Activated naive CD4-positive, alpha-beta T cell treated with anti-CD3 and anti-CD28 coated beads, Interleukin-2, amount 10 ng/mL, durations not matched to agents 7 days and 5 days (primary cell): ENCODE data around the gene KCNQ2.
"Not testable (repeated sequence)": the region's sequence is repeated elsewhere in the genome, so short reads cannot be mapped to it uniquely, and the experiment has no call there.

Experiments used
- CTCF ChIA-PET: fragments of 350-600 bp; sonication (Branson Sonifier 250); formaldehyde crosslinking; loops from one replicate; lab custom pipeline; 2021; ENCODE audit warnings: antibody characterized with exemption; lab: Charles Lee
- DNase-seq: peaks from one replicate; pipeline ENCODE4 v3.0.0-alpha.2; 2020
- H3K27ac Mint-ChIP-seq: one replicate; pipeline ENCODE4 v1.8.0; 2021; ENCODE audit warnings: mild to moderate bottlenecking, moderate library complexity, mixed read lengths
- H3K27me3 Mint-ChIP-seq: one replicate; pipeline ENCODE4 v1.8.0; 2021; ENCODE audit warnings: mild to moderate bottlenecking, mixed read lengths
- H3K36me3 Mint-ChIP-seq: one replicate; pipeline ENCODE4 v1.8.0; 2021; ENCODE audit warnings: mixed read lengths
- H3K4me1 Mint-ChIP-seq: one replicate; pipeline ENCODE4 v1.8.0; 2021; ENCODE audit warnings: mixed read lengths
- H3K4me3 Mint-ChIP-seq: one replicate; pipeline ENCODE4 v1.8.0; 2021; ENCODE audit warnings: mild to moderate bottlenecking, moderate library complexity, mixed read lengths
- H3K9me3 Mint-ChIP-seq: one replicate; pipeline ENCODE4 v1.8.0; 2021; ENCODE audit warnings: mixed read lengths

Gene KCNQ2

DNA sequence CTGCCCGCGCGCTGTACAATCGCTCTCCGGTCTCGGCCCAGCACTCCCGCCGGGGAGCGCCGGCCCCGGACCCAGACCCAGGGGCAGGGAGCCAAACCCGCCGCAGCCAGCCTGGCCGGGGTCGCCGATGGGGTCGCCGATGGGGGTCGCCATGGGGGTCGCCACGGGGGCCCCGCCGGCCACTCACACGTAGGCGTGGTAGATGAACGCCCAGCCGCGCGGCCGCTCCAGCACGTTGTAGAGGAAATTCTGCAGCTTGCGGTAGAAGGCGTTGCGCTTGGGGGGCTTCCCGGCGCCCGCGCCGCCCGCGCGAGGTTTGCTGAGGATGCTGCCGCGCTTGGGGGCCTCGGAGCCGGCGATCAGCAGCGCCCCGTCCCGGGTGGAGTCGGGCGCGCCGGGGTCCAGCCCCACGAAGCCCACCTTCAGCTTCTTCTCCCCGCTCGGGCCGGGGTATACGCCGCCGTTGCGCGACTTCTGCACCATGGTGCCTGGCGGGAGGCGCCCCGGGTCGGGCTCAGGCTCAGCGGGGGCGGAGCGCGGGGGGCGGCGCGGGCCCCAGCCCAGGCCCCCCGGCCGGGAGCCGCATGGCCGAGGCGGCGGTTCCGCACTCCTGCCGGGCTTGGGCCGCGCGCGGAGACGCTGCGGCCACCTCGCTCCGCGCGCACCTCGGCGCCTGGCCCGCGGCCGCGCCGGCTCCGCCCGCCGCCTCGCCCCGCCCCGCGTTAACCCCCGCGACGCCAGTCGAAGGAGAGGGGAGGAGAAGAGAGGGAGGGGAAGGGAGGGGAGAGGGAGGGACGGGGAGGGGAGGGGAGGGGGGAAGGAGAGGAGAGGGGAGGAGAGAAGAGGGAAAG lies at the start of gene KCNQ2:
KCNQ2 (minus strand) TSS at position 675 of the 851 bp plus-strand sequence; CDS start at position 483, 192 bp downstream.
- DNase-seq, result no peak
- Mint-ChIP-seq H3K27me3 (peaks cover 83% of the 10 kb centered on the region), H3K9me3 (no peaks in the 10 kb centered on the region), H3K4me1 (no peaks in the 10 kb centered on the region), H3K27ac (no peak within 1 kb of the TSS), H3K4me3 (no peak within 1 kb of the TSS), H3K36me3 (no peaks in the 10 kb centered on the region)
- CTCF ChIA-PET, result no interaction called here

DNA sequence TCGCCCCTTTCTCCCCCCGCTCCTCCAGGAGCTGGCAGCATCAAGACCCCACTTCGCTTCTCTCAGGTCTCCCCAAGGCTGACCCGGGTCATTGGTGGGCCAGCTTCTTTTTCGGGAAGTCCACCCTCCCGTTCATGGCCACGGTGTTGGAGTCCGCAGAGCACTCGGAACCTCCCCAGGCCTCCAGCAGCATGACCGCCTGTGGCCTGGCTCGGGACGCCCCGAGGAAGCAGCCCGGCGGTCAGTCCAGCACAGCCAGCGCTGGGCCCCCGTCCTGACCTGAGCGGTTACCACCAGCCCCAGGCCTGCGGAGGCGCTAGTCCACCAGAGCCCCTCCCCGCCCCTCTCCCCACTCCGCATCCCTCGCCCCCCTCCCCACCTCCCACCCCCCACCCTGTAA lies 49.1 kb upstream of the KCNQ2 start:
- H3K4me3 Mint-ChIP-seq, result peak overlapping the region; percentile 79
- H3K36me3 Mint-ChIP-seq, result peaks cover 25% of the 10 kb centered on the region
- peak overlapping the region; percentile 82 for H3K27ac Mint-ChIP-seq
- H3K27me3 Mint-ChIP-seq, result peaks cover 33% of the 10 kb centered on the region
- peaks cover 22% of the 10 kb centered on the region for H3K4me1 Mint-ChIP-seq
- CTCF ChIA-PET, result interaction anchor here (1.6 kb wide), 1 partner anchor 25 kb away, joined by 5 read pairs; no protein-coding TSS in a partner anchor
- DNase-seq, result peak; percentile 19
- peaks cover 6% of the 10 kb centered on the region for H3K9me3 Mint-ChIP-seq

DNA sequence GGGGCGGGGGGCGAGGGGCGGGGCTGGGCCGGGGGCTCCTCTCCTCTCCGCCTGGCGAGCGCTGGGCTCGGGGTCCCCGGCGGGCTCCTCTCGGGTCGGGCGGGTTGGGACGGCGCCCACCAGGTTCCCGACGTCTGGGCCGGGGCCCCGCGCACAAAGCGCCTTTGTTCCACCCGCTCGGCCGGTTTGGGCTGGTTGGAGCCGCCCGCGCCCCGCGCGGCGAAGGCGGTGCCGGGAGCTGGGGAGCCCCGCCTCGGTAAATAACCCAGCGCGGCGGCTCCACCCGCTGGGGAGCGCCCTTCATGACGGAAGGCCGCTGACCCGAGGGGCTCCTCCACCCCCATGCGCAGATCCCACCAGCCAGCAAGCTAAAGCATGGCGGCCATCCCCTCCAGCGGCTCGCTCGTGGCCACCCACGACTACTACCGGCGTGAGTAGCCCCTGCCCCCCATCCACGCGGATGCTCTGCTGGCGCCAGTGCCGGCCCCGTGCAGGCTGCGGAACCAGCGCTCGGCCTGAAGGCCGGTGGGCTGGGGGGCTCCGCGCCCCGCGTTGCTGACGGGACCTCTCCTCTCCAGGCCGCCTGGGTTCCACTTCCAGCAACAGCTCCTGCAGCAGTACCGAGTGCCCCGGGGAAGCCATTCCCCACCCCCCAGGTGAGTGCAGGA lies 48.6 kb upstream of the KCNQ2 start:
- CTCF ChIA-PET, result interaction anchor here (0.6 to 1.6 kb wide), 3 partner anchors 17 to 79 kb away, joined by 3 to 5 read pairs (median 3); no protein-coding TSS in a partner anchor
- Mint-ChIP-seq H3K4me3 (peak overlapping the region; percentile 79), H3K9me3 (peaks cover 6% of the 10 kb centered on the region), H3K36me3 (peaks cover 25% of the 10 kb centered on the region), H3K27ac (peak overlapping the region; percentile 82), H3K4me1 (peaks cover 22% of the 10 kb centered on the region), H3K27me3 (peaks cover 33% of the 10 kb centered on the region)
- peak; percentile 82 for DNase-seq

DNA sequence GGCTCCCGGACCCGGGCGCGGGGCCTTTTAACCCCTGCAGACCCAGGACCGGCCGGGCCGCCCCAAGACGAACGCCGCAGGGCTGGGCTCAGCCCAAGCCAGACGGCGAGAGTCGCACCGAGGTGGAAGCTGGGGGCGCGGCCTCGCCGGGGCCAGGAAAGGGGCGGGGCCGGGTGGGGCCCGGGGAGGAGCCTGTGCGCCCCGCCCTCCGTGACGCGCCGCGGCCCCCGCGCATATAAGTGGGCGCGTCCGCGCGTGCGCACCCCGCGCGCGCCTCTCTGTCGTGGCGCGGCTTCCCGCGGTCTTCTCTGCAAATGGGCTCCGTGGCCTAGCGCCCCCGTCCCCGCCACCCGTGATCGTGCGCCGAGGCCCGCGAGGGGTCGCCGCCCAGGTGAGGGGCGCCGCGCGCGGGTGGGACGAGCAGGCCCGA lies 48.1 kb upstream of the KCNQ2 start, which contains the start of gene PPDPF:
PPDPF (plus strand) TSS at position 262 of the 430 bp plus-strand sequence. CDS start 544 bp downstream, outside the sequence.
- peaks cover 22% of the 10 kb centered on the region for H3K4me1 Mint-ChIP-seq
- peak within 1 kb of the TSS; percentile 79 for H3K4me3 Mint-ChIP-seq
- peak within 1 kb of the TSS; percentile 90 for H3K27ac Mint-ChIP-seq
- peaks cover 36% of the 10 kb centered on the region for H3K27me3 Mint-ChIP-seq
- CTCF ChIA-PET, result interaction anchor here (0.6 to 1.6 kb wide), 3 partner anchors 18 to 79 kb away, joined by 3 to 5 read pairs (median 3); no protein-coding TSS in a partner anchor
- peaks cover 8% of the 10 kb centered on the region for H3K9me3 Mint-ChIP-seq
- H3K36me3 Mint-ChIP-seq, result peaks cover 25% of the 10 kb centered on the region
- DNase-seq, result peak; percentile 85

DNA sequence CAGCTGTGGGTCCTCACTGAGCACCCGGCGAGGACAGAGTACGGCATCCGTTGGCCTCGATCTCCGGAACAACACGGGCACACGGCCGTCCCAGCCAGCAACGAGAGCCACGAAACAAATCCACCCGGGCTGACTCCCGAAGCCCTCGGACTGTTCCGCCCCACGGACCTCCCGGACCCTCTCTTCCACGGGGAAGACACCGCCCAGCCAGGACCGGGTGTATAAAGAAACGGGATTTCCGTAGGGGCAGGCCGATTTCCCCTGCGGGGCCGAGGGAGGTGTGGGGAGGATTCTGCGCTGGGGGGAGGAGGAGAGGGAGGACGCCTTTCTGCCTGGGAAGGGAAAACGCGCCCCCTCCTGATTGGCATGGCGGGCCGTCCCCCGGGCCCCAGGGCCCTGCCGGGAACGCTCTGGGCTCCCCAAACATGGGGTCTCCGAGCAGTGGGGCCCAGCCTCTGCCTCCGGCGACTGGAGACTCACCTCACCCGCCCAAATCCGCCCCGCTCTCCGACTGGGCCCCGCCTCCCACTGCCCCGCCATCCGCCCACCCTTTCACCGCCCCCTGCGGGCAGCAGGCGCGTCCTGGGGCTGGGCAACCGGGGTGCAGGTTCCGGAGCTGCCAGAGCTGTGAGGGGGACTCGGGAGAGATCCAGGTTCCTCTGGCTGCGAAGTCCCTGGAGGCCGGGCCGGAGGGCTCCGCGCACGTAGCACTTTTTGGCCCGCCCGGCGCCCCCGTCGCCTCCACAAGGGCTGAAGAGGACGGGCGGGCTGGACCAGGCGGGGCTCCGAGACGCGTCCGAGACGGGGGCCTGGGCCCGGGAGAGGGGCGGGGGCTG lies 47.4 kb upstream of the KCNQ2 start:
- DNase-seq, result peak; percentile 84
- Mint-ChIP-seq H3K4me3 (peak overlapping the region; percentile 71), H3K27ac (peak overlapping the region; percentile 76), H3K9me3 (peaks cover 14% of the 10 kb centered on the region), H3K4me1 (peaks cover 22% of the 10 kb centered on the region), H3K27me3 (peaks cover 42% of the 10 kb centered on the region), H3K36me3 (peaks cover 23% of the 10 kb centered on the region)
- CTCF ChIA-PET, result interaction anchor here (0.9 to 1.6 kb wide), 3 partner anchors 23 to 78 kb away, joined by 3 to 5 read pairs (median 4); no protein-coding TSS in a partner anchor

DNA sequence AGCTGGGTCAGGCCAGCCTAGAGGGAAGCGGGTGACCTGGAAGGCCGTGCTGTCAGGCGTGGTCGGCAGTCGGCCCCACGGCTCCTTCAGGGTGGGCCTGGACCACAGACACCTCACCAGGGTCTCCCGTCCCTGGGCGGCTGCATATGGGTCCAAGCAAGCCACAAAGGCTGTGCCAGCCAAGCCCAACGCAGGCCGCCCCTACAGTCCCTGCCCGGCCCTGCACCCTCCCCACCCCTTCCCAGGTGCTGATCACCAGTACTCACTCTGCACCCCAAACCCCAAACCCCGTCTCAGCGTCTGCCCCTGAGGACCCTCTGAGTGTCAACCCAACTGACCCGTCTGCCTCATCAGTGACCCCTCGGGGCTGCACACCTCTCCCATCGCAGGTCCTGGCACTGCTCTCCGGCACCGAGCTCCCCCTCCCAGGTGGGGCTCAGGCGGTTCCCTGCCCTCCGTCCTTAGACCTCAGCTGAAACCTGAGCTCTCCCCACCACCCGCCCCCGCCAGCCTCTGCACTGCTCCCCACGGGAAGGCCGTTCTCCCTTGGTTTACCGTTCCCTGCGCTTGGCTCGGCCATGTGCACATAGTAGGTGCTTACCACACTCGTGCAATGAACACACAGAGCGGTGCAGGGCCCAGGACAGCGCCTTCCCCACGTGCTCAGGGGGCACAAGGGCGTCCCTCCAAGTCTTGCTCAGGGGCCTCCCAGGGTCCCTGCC lies 46.7 kb upstream of the KCNQ2 start:
- peaks cover 19% of the 10 kb centered on the region for H3K4me1 Mint-ChIP-seq
- peak overlapping the region; percentile 76 for H3K27ac Mint-ChIP-seq
- H3K4me3 Mint-ChIP-seq, result peak overlapping the region; percentile 71
- H3K27me3 Mint-ChIP-seq, result peaks cover 48% of the 10 kb centered on the region
- H3K36me3 Mint-ChIP-seq, result peaks cover 20% of the 10 kb centered on the region
- CTCF ChIA-PET, result interaction anchor here (1.3 kb wide), 1 partner anchor 23 kb away, joined by 4 read pairs; no protein-coding TSS in a partner anchor
- peaks cover 17% of the 10 kb centered on the region for H3K9me3 Mint-ChIP-seq
- peak; percentile 22 for DNase-seq

DNA sequence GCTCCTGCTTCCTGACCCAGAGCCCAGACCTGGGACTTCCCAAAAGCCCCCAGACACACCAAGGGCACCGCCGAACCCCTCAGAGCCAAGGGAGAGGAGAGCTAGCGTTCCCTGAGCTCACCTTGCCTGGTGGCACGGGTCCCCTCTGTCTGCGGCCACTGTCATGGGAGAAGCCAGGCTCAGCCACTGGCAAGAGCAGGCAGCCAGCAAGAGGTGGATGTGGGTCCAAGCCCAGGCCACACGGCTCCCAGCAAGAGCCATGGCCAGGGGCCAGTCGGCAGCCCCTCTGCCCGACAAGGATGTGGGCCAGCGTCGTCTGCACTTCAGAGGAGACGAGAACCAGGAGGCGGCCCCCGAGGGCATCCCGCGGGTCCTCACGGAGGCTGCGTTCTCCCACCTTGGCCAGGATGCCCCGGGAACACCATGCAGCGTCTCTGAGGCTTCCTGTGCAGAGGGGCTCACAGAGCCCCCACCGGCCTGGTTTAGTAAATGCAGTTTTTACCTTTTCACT lies 46.0 kb upstream of the KCNQ2 start:
- peaks cover 16% of the 10 kb centered on the region for H3K4me1 Mint-ChIP-seq
- H3K9me3 Mint-ChIP-seq, result peaks cover 14% of the 10 kb centered on the region
- CTCF ChIA-PET, result interaction anchor here (1.0 kb wide), 1 partner anchor 22 kb away, joined by 5 read pairs; no protein-coding TSS in a partner anchor
- H3K36me3 Mint-ChIP-seq, result peaks cover 15% of the 10 kb centered on the region
- H3K27me3 Mint-ChIP-seq, result peaks cover 46% of the 10 kb centered on the region
- H3K27ac Mint-ChIP-seq, result no peak overlapping the region
- peak overlapping the region; percentile 51 for H3K4me3 Mint-ChIP-seq
- DNase-seq, result peak; percentile 12

DNA sequence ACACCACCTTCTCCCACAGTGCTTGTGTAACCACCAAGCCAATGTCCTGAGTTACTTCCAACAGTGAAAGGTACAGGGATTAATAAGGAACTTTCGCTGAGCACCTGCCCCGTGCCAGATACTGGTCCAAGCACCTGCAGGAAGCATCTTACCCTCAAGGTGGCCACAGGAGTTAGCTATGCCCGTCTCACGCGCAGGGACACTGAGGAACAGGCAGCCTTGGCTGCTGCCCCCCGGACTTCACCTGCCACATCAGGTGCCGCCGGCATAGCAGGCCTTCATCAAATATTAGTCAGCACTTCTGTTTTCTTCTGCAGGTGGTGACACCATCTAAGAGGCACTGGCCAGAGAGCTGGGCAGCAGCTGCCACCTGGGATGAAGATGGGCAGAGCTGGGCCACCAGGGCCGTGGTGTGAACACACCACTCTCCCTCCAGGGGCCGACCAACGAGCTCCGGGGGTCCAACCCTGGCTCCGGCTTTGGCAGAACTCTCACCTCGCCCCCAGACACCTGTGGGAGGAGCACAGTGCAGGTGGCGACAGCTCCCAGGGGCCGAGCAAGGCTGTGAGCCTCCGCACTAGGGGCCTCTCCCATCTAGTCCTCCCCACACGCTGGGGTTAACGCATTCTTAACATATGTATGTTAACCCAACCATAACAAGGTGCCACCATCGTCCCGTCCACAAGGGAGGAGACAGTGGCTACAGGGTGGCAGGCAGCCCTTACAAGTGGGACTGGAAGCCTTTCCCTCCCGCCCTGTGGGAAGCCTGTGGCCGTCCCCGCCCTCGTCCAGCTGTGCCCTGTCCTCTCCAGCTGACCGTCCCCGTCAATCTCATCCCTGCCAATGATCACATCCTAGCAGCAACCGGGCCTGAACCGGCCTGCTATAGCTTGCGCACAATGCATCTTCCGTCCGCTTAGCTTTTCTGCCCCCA lies 45.2 kb upstream of the KCNQ2 start:
- peak; percentile 11 for DNase-seq
- H3K9me3 Mint-ChIP-seq, result peaks cover 13% of the 10 kb centered on the region
- CTCF ChIA-PET, result interaction anchor here (1.0 kb wide), 1 partner anchor 21 kb away, joined by 5 read pairs; no protein-coding TSS in a partner anchor
- H3K27me3 Mint-ChIP-seq, result peaks cover 51% of the 10 kb centered on the region
- H3K27ac Mint-ChIP-seq, result no peak overlapping the region
- H3K4me3 Mint-ChIP-seq, result peak overlapping the region; percentile 51
- H3K4me1 Mint-ChIP-seq, result peaks cover 15% of the 10 kb centered on the region
- peaks cover 7% of the 10 kb centered on the region for H3K36me3 Mint-ChIP-seq

DNA sequence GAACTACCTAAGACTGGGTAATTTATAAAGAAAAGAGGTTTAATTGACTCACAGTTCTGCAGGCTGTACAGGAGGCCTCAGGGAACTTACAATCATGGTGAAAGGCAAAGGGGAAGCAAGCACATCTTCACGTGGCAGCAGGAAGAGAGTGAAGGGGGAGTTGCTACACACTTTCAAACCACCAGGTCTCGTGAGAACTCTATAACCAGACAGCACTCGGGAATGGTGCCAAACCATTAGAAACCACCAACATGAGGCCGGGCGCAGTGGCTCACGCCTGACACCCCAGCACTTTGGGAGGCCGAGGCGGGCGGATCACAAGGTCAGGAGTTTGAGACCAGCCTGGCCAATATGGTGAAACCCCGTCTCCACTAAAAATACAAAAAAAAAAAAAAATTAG lies 42.1 kb upstream of the KCNQ2 start:
- H3K4me1 Mint-ChIP-seq, CTCF ChIA-PET: not testable (repeated sequence)

DNA sequence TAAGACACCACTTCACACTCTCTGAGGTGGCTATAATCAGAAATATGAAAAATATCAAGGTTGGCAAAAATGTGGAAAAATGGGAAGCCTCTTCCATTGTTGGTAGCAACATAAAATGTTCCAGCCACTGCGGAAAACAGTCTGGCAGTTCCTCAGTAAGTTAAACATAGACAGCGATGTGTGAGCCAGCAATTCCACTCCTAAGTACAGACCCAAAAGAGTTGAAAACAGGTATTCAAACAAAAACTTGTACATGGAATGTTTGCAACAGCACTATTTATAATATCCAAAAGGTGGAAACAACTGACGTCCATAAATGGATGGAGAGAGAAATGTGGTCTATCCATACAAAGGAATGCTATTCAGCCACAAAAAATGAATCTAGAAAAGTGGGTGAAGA lies 40.8 kb upstream of the KCNQ2 start:
- CTCF ChIA-PET, result no interaction called here
- peaks cover 2% of the 10 kb centered on the region for H3K4me1 Mint-ChIP-seq
- no peak overlapping the region for H3K4me3 Mint-ChIP-seq
- H3K27ac Mint-ChIP-seq, result no peak overlapping the region
- peaks cover 10% of the 10 kb centered on the region for H3K9me3 Mint-ChIP-seq
- no peaks in the 10 kb centered on the region for H3K36me3 Mint-ChIP-seq
- H3K27me3 Mint-ChIP-seq, result peaks cover 61% of the 10 kb centered on the region
- no peak for DNase-seq

More for the DNA sequence above, 42.1 kb upstream of the KCNQ2 start:
- Mint-ChIP-seq H3K9me3 (peaks cover 10% of the 10 kb centered on the region), H3K27me3 (peaks cover 68% of the 10 kb centered on the region)
- DNase-seq, result peak; percentile 9
- H3K27ac Mint-ChIP-seq, H3K36me3 Mint-ChIP-seq, H3K4me3 Mint-ChIP-seq: not testable (repeated sequence)

DNA sequence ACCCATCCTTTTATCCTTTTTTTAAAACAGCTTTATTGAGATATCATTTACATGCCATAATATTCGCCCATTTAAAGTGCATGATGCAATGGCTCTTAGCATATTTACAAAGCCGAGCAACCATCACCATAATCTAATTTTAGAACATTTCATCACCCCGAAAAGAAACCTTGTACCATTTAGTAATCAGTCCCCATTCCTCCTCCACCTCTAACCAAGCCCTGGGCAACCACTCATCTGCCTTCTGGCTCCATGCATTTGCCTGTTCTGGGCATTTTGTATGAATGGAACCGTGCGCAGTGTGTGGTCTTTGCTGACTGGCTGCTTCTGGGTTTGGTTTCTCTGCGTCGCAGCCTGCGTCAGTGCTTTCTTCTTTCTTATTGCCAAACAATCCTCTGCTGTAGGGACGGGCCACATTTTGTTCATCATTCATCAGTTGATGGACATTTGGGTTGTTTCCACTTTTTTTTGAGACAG lies 36.7 kb upstream of the KCNQ2 start:
- peaks cover 8% of the 10 kb centered on the region for H3K4me1 Mint-ChIP-seq
- CTCF ChIA-PET, result no interaction called here
- no peak overlapping the region for H3K4me3 Mint-ChIP-seq
- DNase-seq, result no peak
- peaks cover 53% of the 10 kb centered on the region for H3K27me3 Mint-ChIP-seq
- H3K27ac Mint-ChIP-seq, result no peak overlapping the region
- no peaks in the 10 kb centered on the region for H3K36me3 Mint-ChIP-seq
- peaks cover 9% of the 10 kb centered on the region for H3K9me3 Mint-ChIP-seq
